Transverse colon (tissue), 4 donors: Measurements from ENCODE around the gene KRTAP9-6.

Source experiments
- EP300 ChIP-seq: sonication (generic); formaldehyde crosslinking; IDR thresholded peaks from one replicate; pipeline ENCODE4 v1.6.1; 2017; ENCODE audit warnings: antibody characterized with exemption, low read depth
- POLR2A ChIP-seq: fragments of 450-650 bp; IDR thresholded peaks from one replicate; pipeline ENCODE4 v1.6.1; 2016; ENCODE audit warnings: antibody characterized with exemption, mild to moderate bottlenecking, moderate library complexity
- POLR2AphosphoS5 ChIP-seq, 3 donors: sonication (generic); formaldehyde crosslinking; IDR thresholded peaks; one replicate each; pipeline ENCODE4 v1.6.1; 2016; ENCODE audit warnings: antibody characterized with exemption in 3 of 3
- TF ChIP-seq, protein P1 (sequence below), 5 experiments: fragments of 200-600 bp in 3 of 5; fragments of 450-650 bp in 2 of 5; sonication (generic) in 3 of 5; IDR thresholded peaks; 1 replicate in 2 of 5; 2 replicates in 3 of 5; pipeline ENCODE4 v1.5.1; 2016 to 2017; ENCODE audit warnings: antibody characterized with exemption in 5 of 5, inconsistent platforms in 3 of 5, mild to moderate bottlenecking in 2 of 5, moderate library complexity in 1 of 5

DNA sequence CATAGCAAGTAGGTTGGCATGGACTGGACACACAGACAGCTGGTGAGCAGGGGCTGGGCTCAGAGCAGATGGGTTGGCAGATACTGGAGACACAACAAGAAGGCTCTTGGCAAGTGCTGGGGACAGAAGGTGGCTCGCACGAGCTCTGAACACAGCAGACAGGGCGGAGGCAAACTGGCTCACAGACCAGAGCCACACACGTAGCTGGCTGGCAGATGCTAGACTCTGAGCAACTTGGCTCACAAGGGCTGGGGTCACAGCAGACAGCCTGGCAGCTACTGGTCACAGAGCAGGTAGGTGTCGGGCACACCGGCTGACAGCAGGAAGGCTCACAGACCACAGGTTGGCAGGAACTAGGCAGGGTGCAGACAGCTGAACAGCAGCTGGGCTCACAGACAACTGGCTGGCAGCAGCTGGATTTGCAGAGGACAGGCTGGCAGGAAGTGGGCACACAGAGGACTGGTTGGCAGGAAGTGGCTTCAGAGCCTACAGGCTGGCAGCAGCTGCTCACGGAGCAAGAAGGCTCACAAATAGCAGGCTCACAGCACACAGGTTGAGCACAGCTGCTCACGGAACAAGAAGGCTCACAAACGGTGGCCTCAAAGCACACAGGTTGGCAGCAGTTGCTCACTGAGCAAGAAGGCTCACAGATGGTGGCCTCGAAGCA, 43.2 kb downstream of the KRTAP9-6 start:
- TF ChIP-seq, protein P1, sequence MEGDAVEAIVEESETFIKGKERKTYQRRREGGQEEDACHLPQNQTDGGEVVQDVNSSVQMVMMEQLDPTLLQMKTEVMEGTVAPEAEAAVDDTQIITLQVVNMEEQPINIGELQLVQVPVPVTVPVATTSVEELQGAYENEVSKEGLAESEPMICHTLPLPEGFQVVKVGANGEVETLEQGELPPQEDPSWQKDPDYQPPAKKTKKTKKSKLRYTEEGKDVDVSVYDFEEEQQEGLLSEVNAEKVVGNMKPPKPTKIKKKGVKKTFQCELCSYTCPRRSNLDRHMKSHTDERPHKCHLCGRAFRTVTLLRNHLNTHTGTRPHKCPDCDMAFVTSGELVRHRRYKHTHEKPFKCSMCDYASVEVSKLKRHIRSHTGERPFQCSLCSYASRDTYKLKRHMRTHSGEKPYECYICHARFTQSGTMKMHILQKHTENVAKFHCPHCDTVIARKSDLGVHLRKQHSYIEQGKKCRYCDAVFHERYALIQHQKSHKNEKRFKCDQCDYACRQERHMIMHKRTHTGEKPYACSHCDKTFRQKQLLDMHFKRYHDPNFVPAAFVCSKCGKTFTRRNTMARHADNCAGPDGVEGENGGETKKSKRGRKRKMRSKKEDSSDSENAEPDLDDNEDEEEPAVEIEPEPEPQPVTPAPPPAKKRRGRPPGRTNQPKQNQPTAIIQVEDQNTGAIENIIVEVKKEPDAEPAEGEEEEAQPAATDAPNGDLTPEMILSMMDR (IDR thresholded peaks at IDR 0.05), result no peak
- TF ChIP-seq EP300 (no peak), POLR2A (peak; percentile 21), POLR2AphosphoS5 (IDR thresholded peaks at IDR 0.05) (peak in 2 of 3 donors; percentile 58 to 64)
